GM19035 (cell line): ENCODE measurements around the gene AFAP1.

Experiments used
- ATAC-seq: cut with Tn5 transposase; IDR thresholded peaks from one replicate; pipeline ENCODE4 v1.9.1; 2021; ENCODE audit not compliant: unreplicated experiment

Gene AFAP1

GRCh38 chr4:7823416-7823824 is 116.2 kb downstream of the AFAP1 start:
- ATAC-seq = no peak

GRCh38 chr4:7822877-7823276 is 116.8 kb downstream of the AFAP1 start:
- ATAC-seq = no peak

DNA sequence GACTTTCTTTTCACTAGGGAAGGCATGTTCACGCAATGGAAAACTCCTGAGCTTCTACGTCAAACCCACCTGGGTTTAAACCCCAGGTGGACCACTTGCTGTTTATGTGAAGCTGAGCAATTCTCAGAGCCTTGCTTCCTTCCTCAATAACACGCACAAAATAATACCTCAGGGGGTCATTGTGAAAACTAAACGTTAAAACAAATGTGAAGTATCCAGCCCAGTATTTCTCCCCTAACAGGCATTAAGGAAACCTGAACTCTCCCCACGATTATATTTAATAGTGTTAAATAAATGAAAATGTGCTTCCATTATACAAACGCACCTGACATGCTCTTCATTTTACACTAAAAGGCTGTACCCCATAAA is 117.5 kb downstream of the AFAP1 start:
- no peak for ATAC-seq

DNA sequence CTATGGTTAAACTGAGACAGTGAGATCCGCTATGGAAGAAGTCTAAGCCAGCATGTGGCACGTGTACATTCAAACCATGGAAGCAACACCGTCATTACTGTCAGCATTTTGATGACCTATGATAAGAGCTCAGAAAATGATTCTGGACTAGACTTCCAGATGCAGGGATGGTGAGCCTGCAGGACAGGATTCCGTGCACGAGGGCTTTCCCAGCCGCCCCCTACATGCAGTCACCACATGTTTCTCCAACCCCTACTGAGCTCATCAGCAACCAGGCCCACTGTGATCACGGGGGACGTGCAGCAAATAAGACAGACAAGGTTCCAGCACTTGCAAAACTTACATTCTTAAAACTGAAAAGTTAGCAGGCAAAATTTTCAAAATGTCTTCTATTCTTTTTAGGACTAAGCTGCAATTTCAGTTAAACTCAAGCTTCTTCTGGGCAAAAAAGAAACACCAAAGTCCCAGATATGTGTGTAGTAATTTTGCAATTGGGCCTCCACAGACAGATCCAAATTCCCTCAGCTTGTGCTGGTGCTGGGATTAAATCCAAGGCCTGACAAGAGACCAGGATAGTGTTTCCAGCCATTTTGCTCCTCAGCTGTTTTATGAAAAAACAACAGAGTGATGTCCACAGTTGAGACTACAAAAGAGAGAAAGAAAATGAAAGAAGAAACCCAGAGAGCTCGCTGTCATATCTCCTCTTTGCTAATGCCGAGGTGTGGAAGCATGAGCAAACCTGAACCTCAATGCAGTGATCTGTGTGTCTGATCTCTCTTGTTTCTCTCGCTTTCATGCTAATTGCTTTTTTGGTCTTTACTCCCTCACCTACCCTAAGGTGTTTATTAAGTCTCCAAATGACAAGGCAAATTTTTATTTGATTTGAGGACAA is 118.2 kb downstream of the AFAP1 start:
- no peak for ATAC-seq

DNA sequence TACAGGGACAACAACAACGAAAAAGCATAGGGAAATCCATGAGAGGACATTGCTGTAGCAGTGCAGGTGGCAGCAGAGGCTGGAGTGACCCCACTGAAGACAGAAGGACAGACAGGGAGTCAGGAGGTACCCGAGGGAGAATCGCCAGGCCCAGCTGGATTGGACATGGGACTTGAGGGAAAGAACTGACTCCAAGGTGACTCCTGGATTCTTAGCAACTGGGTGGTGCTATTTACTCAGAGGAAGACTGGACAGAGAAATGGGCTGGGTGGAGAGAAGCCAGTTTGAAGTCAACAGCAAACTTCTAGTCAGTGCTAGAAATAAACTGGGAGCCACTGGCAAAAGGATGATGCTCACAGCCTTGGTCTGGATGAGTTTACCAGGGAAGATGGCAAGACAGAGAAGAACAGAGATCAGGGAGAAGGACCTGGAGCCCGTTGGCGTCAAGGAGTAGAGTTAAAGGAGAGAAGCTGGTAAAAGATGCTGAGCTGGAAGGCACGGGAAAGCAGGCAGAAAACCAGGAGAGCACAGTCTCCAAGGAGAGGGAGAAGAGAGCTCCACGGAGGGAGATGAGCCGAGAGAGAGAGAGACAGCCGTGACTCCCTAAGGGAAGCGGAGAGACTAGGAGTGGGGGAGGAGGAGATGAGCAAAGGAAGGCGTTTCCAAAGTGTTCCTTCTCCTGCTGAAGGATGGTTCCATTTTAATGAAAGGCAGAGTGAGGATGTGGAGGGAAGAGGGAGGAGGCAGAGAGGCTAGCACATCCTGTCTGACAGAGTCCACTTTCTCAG is 119.4 kb downstream of the AFAP1 start:
- ATAC-seq = no peak

- ATAC-seq = no peak
Observed at GRCh38 chr4:7819446-7819845, 120.2 kb downstream of the AFAP1 start.

DNA sequence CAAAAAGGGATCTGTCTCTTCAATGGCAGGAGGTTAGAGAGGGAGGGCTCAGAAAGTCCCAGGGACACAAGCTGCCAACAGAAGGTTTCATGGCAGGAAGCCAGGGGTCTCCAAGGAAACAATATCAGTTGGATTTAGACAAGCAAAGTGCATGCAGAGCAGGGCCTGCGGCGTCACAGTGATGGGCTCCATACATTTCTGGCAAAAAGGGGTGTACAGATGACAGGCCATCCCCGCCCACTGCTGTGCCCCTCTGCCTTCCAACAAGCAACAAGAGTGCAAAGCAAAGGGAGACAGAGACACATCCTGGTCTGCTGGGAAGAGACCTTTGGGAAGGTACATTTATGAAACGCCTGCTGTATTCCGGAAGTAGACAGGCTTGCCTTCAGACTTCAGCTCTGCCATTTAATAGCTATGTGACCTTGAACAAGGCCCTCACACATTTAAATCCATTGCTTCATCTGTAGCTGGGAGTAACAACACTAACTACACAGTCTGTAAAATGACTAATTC is 121.2 kb downstream of the AFAP1 start:
- ATAC-seq = no peak

GRCh38 chr4:7817877-7818398 is 121.7 kb downstream of the AFAP1 start:
- no peak for ATAC-seq

DNA sequence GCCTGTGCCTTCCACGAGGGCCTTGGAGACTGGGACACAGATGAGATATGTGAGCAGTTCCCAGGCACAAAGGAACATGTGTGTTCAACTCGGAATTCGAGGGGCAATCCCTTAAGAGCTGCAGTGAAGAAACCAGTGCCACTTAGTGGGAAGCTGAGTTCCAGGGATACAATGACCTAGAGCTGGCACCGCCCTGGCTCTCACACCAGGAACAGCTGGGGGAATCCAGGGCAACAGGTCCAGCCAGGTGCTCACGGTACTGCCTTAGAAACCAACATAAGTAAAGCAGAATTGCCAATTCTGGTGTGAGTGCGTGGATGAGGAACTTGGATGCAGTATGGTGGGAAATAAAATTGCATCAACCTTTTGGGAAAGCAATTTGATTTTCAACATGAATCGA is 122.9 kb downstream of the AFAP1 start:
- ATAC-seq = no peak

DNA sequence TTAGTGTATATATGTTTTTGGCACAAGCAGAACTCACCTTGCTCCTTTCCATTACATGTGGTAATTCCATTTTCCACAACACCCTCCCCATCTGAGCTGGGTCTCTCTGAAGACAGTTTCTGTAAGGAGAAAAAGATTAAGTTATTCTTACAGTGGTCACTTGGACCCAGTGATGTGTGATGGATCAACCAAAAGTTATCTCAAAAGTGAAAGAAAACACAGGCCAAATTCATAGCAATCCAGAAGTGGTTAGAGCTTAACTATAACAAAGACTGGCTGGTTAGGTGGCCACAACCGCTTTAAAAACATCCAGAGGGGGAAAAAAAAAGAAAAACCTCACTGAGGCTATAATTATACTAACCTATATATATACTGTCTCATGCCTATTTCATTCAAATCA is 123.7 kb downstream of the AFAP1 start:
- no peak for ATAC-seq

DNA sequence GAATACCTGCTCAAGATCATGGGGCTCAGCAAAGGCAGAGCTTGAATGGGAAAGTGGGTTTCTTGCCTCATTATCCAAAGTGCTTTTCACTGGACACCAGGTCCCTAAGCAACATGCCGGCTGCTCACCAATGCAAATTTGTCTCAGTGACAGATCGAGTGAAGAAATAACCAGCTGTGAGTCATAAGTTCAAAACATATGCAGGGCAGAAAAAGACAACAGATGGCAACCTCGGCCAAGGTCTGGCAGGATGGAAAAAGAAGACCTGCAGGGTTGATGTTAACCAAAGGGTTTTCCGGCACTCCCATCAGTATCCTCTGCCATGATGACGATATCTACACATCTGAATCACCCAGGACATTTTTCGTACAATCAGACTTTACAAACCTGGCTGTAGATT is 124.1 kb downstream of the AFAP1 start:
- no peak for ATAC-seq

GRCh38 chr4:7814451-7814850 is 125.2 kb downstream of the AFAP1 start:
- no peak for ATAC-seq

- no peak for ATAC-seq
Observed at GRCh38 chr4:7813674-7814073, 126.0 kb downstream of the AFAP1 start.

GRCh38 chr4:7812921-7813320 is 126.7 kb downstream of the AFAP1 start:
- no peak for ATAC-seq

DNA sequence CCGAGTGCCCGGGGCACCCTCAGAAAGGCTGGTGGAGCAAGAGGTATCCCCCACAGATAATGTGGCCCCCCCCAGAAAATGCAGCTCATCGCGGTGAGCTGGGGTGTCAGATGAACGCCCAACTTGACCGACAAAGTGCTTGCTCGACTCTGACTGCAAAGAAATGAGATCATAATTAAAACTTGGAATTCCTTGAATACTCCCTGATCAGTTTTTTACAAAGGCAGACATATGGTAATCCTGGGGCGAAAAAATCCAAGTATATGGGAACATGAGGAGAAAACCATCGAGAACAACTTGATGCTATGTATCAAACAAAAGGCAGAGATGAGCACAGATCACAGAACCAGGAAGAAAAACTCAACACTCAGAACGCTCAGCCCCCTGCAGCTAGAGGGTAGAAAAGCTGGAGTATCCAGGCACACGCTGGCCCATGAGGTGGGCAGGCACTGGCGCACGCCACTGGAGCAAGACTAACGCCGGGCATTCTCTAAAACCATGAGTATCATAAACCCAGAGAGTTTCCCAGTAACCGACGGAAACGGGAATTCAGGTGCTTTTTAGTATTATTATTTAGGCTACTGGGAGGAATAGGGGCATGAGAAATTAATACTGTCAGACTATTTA is 127.3 kb downstream of the AFAP1 start:
- ATAC-seq = no peak

- ATAC-seq = no peak
Observed at GRCh38 chr4:7811536-7812191, 128.0 kb downstream of the AFAP1 start.

- no peak for ATAC-seq
Observed at GRCh38 chr4:7810783-7811535, 128.7 kb downstream of the AFAP1 start.

GRCh38 chr4:7808752-7809151 is 130.9 kb downstream of the AFAP1 start:
- ATAC-seq = no peak

DNA sequence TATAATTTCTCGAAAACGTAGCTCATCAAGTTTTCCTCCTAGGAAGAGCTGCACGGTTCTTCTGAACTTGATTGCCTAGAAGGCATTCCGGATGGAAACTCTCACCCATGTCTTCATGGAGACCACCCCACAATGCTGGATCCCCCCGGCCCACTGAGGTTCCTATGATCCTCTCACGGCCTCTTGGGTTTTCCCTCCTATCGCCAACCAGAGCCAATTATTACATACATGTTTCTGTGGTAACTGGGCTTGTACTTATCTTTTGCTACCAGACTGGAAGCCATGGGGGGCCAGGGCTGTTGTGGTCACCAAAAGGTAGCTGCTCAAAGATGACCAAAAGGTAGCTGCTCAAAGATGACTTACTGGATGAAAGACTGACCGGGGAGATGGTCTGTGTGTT is 131.5 kb downstream of the AFAP1 start:
- ATAC-seq = no peak

DNA sequence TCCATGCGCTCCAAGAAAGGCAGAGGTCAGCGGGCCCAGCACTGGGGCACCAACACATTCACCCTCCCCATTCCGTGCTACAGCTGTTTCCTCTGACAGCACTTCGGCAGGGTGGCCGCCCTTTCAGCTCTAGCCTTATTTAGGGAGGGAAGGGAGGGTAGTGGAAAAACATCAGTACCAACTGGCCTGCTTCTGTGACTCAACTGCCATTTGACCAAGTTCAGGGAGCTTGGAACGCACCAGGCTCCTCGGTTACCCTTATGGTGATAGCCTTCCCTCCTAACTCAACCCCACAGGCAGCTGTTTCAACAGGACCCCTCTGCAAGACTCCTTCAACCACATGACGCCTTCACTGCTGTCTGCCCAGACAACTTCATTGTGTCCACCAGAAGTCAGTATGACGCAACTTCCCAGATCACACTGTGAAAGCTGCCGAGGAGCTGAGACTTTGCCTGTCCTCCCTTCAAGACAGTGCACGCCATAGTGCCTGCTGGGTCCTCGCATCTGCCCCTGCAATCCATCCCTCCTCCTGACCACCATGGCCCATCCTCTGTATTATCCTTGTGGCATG is 132.2 kb downstream of the AFAP1 start:
- ATAC-seq = no peak
